Smooth muscle cell (in vitro differentiated cells): Measurements from ENCODE around the gene AFG1L. TPM values are rescaled to one million over a fixed set of nuclear protein-coding genes. Genes with fewer than 3 reads are reported as not detected.

Experiments used
- DNase-seq: peaks from one replicate; lab custom pipeline; 2025; ENCODE audit not compliant: unreplicated experiment; lab: John Stamatoyannopoulos, UW
- H2AFZ ChIP-seq: fragments of 200-600 bp; sonication (generic); 2 replicates; pipeline ENCODE4 v1.6.0; 2016; ENCODE audit warnings: antibody characterized with exemption, low read depth, mild to moderate bottlenecking
- H3F3A ChIP-seq: fragments of 200-600 bp; sonication (generic); 2 replicates; pipeline ENCODE4 v1.6.0; 2017; ENCODE audit warnings: antibody characterized with exemption, low read depth
- H3K27ac ChIP-seq: fragments of 200-600 bp; sonication (generic); 2 replicates; pipeline ENCODE4 v1.5.1; 2016; ENCODE audit warnings: low read depth, mild to moderate bottlenecking
- H3K27me3 ChIP-seq: fragments of 200-600 bp; sonication (generic); 2 replicates; pipeline ENCODE4 v1.6.1; 2016; ENCODE audit warnings: low read depth, mild to moderate bottlenecking
- H3K36me3 ChIP-seq: fragments of 200-600 bp; sonication (generic); 2 replicates; pipeline ENCODE4 v1.5.1; 2016; ENCODE audit warnings: low read depth
- H3K4me1 ChIP-seq: fragments of 200-600 bp; sonication (generic); 2 replicates; pipeline ENCODE4 v1.5.1; 2016; ENCODE audit warnings: low read depth
- H3K4me2 ChIP-seq: fragments of 200-600 bp; sonication (generic); 2 replicates; pipeline ENCODE4 v1.6.0; 2016; ENCODE audit warnings: mild to moderate bottlenecking
- H3K4me3 ChIP-seq: fragments of 200-600 bp; sonication (generic); 2 replicates; pipeline ENCODE4 v1.5.1; 2016; ENCODE audit warnings: mild to moderate bottlenecking
- H3K79me2 ChIP-seq: fragments of 200-600 bp; sonication (generic); 2 replicates; pipeline ENCODE4 v1.6.0; 2016; ENCODE audit warnings: low read depth, mild to moderate bottlenecking
- H3K9ac ChIP-seq: fragments of 200-600 bp; sonication (generic); 2 replicates; pipeline ENCODE4 v1.6.0; 2016; ENCODE audit warnings: low read depth
- H3K9me3 ChIP-seq: fragments of 200-600 bp; sonication (generic); replicated peaks from 2 replicates; pipeline ENCODE4 v1.5.1; 2016; ENCODE audit warnings: low read depth
- H4K20me1 ChIP-seq: fragments of 200-600 bp; sonication (generic); 2 replicates; pipeline ENCODE4 v1.6.0; 2016; ENCODE audit warnings: low read depth
- CTCF ChIP-seq: fragments of 200-600 bp; sonication (generic); IDR thresholded peaks from 2 replicates; pipeline ENCODE4 v1.5.1; 2017; ENCODE audit warnings: borderline replicate concordance, mild to moderate bottlenecking, antibody characterized with exemption; ENCODE audit not compliant: insufficient read depth, poor library complexity, severe bottlenecking
- WGBS: methylation state at CpG from one replicate; pipeline ENCODE4 v1.1.7; 2016; ENCODE audit warnings: low lambda C conversion rate; 5-methylcytosine and 5-hydroxymethylcytosine counted together
- polyA plus RNA-seq: library from polyadenylated mRNA; unstranded; fragments of >200 nt; fragmentation: Nextera tagmentation; extraction: Ambion mirVana; gene quantifications from 2 replicates; pipeline ENCODE4 v1.2.1, GENCODE V29; 2016
- total RNA-seq: library from RNA; depleted of rRNA; stranded (reverse); fragments of >200 nt; gene quantifications from 2 replicates; pipeline ENCODE4 v1.2.3, GENCODE V29; 2014

The AFG1L gene
- total and polyA plus RNA-seq, 2 experiments from 2014 or later = 4.0 to 5.7 TPM

GRCh38 chr6:108359901-108360882 is 65.3 kb downstream of the AFG1L start:
- H4K20me1 ChIP-seq = no peaks in the 10 kb centered on the region
- H3F3A ChIP-seq = no peaks in the 10 kb centered on the region
- H3K9ac ChIP-seq = no peak overlapping the region
- H3K27ac ChIP-seq = no peak overlapping the region
- WGBS = 77% methylated on average over 5 of the region's 5 CpGs
- no peaks in the 10 kb centered on the region for H3K79me2 ChIP-seq
- H3K27me3 ChIP-seq = no peaks in the 10 kb centered on the region
- no peak for TF ChIP-seq CTCF
- H3K36me3 ChIP-seq = no peaks in the 10 kb centered on the region
- DNase-seq = no peak
- H3K9me3 ChIP-seq = no peaks in the 10 kb centered on the region
- H3K4me2 ChIP-seq = no peak overlapping the region
- H3K4me1 ChIP-seq = peaks cover 7% of the 10 kb centered on the region
- H3K4me3 ChIP-seq = no peak overlapping the region
- no peak overlapping the region for H2AFZ ChIP-seq

GRCh38 chr6:108360919-108361311 is 66.1 kb downstream of the AFG1L start:
- no peaks in the 10 kb centered on the region for H3F3A ChIP-seq
- H3K9ac ChIP-seq = no peak overlapping the region
- H3K4me2 ChIP-seq = no peak overlapping the region
- no peak overlapping the region for H3K27ac ChIP-seq
- no peaks in the 10 kb centered on the region for H3K79me2 ChIP-seq
- no peaks in the 10 kb centered on the region for H3K27me3 ChIP-seq
- no peak for TF ChIP-seq CTCF
- H3K9me3 ChIP-seq = no peaks in the 10 kb centered on the region
- no peak overlapping the region for H3K4me3 ChIP-seq
- no peak overlapping the region for H2AFZ ChIP-seq
- no peak for DNase-seq
- H3K36me3 ChIP-seq = no peaks in the 10 kb centered on the region
- H3K4me1 ChIP-seq = peaks cover 7% of the 10 kb centered on the region
- 97% methylated on average over 2 of the region's 2 CpGs for WGBS
- no peaks in the 10 kb centered on the region for H4K20me1 ChIP-seq

GRCh38 chr6:108361312-108361932 is 66.6 kb downstream of the AFG1L start:
- Histone ChIP-seq H3K79me2 (no peaks in the 10 kb centered on the region), H2AFZ (no peak overlapping the region), H3F3A (no peaks in the 10 kb centered on the region), H3K27me3 (no peaks in the 10 kb centered on the region), H3K4me1 (peaks cover 7% of the 10 kb centered on the region), H3K9me3 (no peaks in the 10 kb centered on the region), H3K9ac (no peak overlapping the region), H3K36me3 (no peaks in the 10 kb centered on the region), H4K20me1 (no peaks in the 10 kb centered on the region), H3K27ac (no peak overlapping the region), H3K4me3 (no peak overlapping the region), H3K4me2 (no peak overlapping the region)
- no peak for DNase-seq
- 80% methylated on average over 5 of the region's 5 CpGs for WGBS
- no peak for TF ChIP-seq CTCF
